GM18517 (cell line): ENCODE data around the gene NONO.
"Not testable (repeated sequence)": the region's sequence is repeated elsewhere in the genome, so short reads cannot be mapped to it uniquely, and the experiment has no call there.

ENCODE experiments used
- ATAC-seq: cut with Tn5 transposase; IDR thresholded peaks from one replicate; pipeline ENCODE4 v1.9.1; 2021; ENCODE audit warnings: mild to moderate bottlenecking, moderate library complexity; ENCODE audit not compliant: unreplicated experiment

Gene NONO, protein sequence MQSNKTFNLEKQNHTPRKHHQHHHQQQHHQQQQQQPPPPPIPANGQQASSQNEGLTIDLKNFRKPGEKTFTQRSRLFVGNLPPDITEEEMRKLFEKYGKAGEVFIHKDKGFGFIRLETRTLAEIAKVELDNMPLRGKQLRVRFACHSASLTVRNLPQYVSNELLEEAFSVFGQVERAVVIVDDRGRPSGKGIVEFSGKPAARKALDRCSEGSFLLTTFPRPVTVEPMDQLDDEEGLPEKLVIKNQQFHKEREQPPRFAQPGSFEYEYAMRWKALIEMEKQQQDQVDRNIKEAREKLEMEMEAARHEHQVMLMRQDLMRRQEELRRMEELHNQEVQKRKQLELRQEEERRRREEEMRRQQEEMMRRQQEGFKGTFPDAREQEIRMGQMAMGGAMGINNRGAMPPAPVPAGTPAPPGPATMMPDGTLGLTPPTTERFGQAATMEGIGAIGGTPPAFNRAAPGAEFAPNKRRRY

DNA sequence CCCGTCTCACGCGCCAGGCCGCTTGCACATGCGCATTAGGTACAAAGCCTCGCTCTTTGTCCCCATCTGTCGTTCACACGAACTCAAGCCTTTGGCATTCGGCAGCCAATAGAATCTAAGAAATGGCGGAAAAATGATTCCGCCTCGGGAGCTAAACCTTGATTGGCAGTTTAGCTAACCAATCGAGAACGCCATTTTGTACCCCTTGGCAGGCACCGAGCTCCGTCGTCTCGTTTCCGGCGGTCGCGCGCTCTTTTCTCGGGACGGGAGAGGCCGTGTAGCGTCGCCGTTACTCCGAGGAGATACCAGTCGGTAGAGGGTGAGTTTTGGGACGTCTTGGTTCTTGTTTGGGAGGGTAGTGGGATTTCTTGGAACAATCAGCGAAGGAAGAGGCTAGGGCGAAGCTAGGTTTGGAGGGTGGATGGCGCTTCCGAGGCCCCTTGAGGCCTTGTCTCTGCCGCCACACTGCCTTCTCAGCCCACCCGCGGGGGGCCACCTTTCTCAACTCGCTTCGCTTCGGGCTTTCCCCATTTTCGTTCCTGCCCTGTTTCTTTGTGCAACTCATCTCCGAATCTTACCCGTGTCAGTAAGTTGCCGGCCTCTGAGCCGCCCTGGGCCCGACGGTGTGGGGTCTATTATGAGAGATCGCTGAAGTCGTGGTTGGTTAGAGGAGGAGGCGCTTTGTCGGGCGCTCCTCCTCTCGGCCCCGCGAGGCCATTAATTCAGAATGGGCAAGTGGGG lies at the start of gene NONO:
Gene NONO, plus strand, starts transcription at position 233 of the 741 bp plus-strand sequence. CDS start 7,003 bp downstream, outside the sequence.
- ATAC-seq = peak; percentile 87

GRCh38 chrX:71235482-71235881 lies 48.0 kb upstream of the NONO start:
- ATAC-seq = no peak

DNA sequence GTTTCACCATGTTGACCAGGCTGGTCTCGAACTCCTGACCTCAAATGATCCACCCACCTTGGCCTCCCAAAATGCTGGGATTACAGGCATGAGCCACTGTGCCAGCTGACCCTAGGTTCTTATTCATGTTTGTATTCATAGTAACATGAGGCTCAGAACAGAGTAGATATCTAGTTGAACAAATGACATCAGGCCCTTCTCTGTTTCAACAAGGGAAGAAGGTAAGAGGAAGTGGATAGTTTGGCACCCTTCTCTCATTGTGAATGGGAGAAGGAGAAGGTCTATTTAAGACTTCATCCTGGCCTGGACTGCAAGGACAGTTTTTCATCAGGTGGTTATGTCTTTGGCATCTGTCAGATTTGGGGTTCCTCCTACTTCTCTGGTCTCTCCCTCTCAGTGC lies 46.6 kb upstream of the NONO start:
- ATAC-seq = no peak

- ATAC-seq = no peak
Observed at GRCh38 chrX:71239781-71240180, 43.7 kb upstream of the NONO start.

DNA sequence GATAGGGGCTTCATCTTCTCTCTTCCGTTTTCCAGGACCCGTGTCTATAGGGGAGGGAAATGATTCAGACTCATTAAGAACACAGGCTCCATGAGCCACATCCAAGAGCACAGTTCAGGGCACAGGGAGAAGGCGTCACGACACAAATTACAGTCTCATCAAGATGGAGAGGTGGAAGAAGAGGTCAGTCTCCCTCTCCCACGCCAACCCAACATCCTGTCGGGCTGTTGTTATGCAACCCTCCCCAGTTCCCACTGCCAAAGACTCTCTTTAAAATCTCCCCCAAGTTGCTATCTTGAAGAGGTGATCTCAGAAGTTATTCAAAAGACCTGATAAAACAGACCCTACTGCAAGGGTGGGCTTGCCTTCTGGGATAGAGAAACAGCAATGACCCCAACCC lies 42.1 kb upstream of the NONO start:
- ATAC-seq = no peak

DNA sequence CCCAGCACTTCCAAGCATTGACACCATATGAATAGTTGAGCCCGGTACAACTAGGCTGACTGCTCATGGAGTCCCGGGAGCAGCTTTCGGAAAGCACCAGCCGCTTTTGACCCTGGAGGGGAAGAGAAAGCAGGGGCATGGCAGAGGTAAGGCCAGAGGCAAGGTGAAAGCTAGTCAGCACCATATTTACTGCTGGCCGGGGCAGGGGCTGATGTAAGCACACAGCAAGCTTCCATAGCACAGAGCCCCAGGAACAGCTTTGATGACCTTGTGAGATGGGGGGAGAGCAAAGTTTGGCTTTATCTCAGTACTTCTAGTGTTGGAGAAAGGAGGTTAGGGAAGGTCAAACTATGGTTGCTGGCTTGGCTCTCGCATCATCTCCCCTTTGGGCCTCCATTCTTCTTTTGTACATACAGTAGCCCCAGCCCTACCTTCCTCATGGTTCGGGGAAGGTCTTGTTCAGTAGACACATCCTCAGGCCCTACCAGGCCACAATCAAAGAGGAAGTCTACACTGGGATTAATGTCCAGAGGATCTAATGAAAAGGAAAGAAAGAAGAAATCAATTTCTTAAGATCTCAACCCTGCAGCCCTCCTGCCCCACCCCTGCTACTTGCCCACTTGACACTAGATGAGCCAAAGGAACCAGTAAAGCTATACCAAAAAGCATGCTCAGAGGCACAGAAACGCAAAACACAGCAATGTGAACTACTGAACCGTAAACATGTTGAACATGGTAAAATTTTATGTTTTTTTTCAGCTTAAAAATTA lies 38.9 kb upstream of the NONO start:
- ATAC-seq = no peak

DNA sequence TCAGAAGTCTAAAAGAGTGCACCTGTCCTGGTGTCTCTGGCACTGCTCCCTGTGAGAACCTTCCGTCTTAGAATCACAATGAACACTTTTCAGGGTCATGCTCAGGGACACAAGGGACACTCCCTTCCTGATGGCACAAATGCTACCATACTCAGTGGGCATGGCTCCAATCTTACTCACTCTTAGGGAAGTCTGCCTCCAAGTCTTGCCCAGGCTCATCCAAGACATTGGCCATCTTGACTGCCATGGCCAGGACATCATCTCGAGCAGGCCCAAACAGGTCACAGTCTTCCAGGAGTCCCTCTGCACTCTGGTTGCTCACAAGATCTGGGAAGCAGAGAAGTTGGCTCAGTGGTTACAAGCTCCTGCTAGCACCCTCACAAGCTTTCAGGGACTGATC lies 38.3 kb upstream of the NONO start:
- ATAC-seq = no peak

- ATAC-seq = no peak
Observed at GRCh38 chrX:71250841-71251240, 32.6 kb upstream of the NONO start.

DNA sequence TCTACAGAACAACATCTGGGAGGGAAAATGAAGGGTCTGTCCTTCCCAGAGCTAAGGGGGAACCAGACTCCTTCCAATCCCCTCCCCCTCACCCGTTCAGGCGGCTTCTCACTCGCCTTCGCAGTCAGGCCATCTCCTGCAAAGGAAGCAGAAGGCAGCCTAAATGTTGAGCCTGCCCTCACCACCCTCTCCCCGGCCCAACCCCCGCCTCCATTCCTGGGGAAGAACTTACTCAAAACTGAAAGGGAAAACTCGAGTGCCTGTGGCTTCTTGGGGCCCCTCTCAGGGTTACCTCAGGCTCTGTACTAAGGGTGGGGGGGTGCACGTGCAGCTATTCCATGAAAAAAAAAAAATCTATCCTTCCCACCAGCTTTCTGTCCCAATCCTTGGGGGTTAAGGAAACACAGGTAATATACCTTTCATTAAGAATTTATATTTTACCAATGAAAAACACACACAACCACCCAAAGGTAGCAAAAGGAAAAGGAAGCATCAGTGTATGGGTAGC lies 31.9 kb upstream of the NONO start:
- ATAC-seq = no peak

- no peak for ATAC-seq
Observed at GRCh38 chrX:71252221-71252620, 31.2 kb upstream of the NONO start.

DNA sequence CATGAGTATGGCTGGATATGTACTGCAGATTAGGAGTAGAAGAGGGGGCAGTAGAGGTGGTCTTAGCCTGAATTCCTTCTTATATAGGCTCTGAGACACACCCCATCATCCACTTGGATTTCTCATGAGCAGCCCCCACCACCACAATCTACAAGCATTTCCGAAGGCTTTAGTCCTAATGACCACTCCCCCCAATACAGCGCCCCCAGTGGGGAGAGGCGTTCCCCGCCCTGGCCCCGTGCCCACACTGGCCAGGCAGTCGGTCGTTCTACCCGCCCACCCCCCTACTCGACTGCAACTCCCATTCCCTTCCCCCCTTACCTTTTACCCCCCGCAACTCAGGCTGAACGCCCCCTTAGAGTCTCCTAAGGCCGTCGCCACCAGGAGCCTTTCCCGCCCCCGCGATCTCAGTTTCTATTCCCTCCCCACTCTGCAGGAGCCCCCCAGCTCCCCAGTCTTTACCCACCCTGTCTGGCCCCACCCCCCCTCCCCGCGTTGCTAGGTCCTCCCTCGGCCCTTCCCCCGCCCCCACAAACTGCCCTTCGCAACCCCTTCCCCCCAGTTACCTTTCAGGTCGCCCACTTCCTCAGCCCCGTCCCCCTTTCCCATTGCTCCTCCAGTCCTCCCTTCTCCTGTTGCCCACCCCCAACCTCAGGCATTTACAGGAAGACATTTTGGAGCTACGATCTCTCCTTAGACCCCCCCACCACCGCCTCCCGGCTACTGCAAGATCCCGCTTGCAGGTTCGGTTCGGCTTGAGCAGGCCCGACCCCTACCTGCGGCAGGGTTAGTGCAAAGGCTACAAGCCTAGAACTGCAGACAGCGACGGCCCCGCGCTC lies 30.0 kb upstream of the NONO start:
- no peak for ATAC-seq

- ATAC-seq = peak; percentile 72
Observed at GRCh38 chrX:71254092-71254963, 29.1 kb upstream of the NONO start, which contains the start of gene ZMYM3. Gene ZMYM3 (minus strand): TSS chrX:71254140. CDS start chrX:71253255, 885 bp downstream.

DNA sequence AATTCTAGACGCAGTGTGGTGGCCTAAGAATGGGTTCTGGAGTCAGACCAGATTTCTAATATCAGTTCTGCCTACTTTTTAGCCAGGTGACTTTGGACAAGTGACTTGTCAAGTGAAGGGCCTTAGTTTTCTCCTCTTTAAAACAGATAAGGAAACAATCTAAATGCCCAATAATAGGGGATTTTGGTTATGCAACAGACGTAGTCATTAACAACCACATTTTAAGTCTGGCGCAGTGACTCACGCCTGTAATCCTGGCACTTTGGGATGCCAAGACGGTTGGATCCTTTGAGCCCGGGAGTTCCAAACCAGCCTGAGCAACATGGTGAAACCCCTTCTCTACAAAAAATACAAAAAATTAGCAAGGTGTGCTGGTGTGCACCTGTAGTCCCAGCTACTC lies 27.4 kb upstream of the NONO start:
- ATAC-seq = no peak

DNA sequence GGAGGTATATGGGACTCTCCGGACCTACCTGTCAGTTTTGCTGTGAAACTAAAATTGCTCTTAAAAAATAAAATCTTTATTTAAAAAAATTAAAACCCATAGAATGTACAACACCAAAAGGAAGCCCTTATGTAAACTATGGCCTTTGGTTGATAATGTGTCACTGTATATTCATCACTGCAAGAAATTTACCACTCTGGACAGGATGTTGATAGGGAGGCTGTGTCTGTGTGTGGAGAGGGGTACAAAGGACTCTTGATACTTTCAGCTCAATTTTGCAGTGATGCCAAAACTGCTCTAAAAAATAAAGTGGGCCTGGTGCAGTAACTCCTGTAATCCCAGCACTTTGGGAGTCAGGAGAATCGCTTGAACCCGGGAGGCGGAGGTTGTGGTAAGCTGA lies 26.6 kb upstream of the NONO start:
- no peak for ATAC-seq

GRCh38 chrX:71268624-71269023 lies 14.8 kb upstream of the NONO start:
- not testable (repeated sequence) for ATAC-seq

- ATAC-seq = no peak
Observed at GRCh38 chrX:71269801-71270395, 13.5 kb upstream of the NONO start.

DNA sequence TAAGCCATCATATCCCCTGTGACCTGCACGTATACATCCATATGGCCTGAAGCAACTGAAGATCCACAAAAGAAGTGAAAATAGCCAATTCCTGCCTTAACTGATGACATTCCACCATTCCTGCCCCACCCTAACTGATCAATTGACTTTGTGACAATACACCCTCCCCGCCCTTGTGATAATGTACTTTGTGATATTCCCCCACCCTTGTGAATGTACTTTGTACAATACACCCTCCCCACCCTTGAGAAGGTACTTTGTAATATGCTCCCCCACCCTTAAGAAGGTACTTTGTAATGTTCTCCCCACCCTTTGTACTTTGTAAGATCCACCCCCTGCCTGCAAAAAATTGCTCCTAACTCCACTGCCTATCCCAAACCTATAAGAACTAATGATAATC lies 11.1 kb upstream of the NONO start:
- not testable (repeated sequence) for ATAC-seq

GRCh38 chrX:71281300-71281699 lies 2.1 kb upstream of the NONO start:
- ATAC-seq = not testable (repeated sequence)
